Spleen (tissue), 7 donors: ENCODE data around the gene CHRM3.

ENCODE experiments used
- POLR2A ChIP-seq, 3 donors: fragments of 450-650 bp; IDR thresholded peaks; one replicate each; pipeline ENCODE4 v1.5.1; 2017; ENCODE audit warnings: antibody characterized with exemption in 3 of 3, mild to moderate bottlenecking in 1 of 3
- POLR2AphosphoS5 ChIP-seq, 3 donors: sonication (generic); formaldehyde crosslinking; IDR thresholded peaks; one replicate each; pipeline ENCODE4 v1.5.1; 2017; ENCODE audit warnings: antibody characterized with exemption in 3 of 3
- TF ChIP-seq, protein P1 (sequence below), 11 experiments: fragments of 200-600 bp in 7 of 11; fragments of 450-650 bp in 4 of 11; sonication (generic) in 4 of 11; IDR thresholded peaks in 8 of 11; conservative IDR thresholded peaks in 3 of 11; 1 replicate in 7 of 11; 2 replicates in 4 of 11; pipeline versions ENCODE4 v1.4.0 to v1.8.0; 2016 to 2021; ENCODE audit warnings: antibody characterized with exemption in 11 of 11, inconsistent platforms in 4 of 11, mild to moderate bottlenecking in 1 of 11
- donor health status: DM: no; HTN: no; CAD: no; lungs with moderate emphysema.
- donor health status: DM: no; HTN: no; CAD: no.
- donor health status: DM: no; HTN: no; CAD: no.

DNA sequence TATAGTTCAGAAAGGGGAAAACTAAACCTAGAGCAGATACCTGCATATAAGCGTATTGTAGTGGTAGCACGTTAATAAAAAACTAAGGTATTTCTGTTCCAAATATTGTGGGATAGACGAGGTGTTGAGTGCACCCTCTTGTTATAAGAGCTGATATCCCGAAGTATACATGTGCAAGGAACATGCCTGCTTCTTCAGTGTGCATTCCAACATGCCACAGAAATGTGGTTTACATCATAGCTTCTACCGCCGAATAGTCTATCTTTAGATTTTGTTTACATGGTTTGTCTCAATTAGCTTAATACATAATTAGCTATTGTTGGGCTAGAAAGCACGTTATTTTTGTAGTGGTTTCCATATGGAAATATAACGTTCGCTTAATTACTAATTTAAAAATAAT, 2.2 kb downstream of the CHRM3 start:
- TF ChIP-seq, protein P1, sequence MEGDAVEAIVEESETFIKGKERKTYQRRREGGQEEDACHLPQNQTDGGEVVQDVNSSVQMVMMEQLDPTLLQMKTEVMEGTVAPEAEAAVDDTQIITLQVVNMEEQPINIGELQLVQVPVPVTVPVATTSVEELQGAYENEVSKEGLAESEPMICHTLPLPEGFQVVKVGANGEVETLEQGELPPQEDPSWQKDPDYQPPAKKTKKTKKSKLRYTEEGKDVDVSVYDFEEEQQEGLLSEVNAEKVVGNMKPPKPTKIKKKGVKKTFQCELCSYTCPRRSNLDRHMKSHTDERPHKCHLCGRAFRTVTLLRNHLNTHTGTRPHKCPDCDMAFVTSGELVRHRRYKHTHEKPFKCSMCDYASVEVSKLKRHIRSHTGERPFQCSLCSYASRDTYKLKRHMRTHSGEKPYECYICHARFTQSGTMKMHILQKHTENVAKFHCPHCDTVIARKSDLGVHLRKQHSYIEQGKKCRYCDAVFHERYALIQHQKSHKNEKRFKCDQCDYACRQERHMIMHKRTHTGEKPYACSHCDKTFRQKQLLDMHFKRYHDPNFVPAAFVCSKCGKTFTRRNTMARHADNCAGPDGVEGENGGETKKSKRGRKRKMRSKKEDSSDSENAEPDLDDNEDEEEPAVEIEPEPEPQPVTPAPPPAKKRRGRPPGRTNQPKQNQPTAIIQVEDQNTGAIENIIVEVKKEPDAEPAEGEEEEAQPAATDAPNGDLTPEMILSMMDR (IDR thresholded peaks at IDR 0.05 in 8 of 11, conservative IDR thresholded peaks at IDR 0.05 in 3 of 11) = no peak
- no peak for TF ChIP-seq POLR2AphosphoS5 (IDR thresholded peaks at IDR 0.05)
- no peak for TF ChIP-seq POLR2A (IDR thresholded peaks at IDR 0.05)
